COLO668 (cell line): Measurements from ENCODE around the gene DGKQ.

ENCODE experiments used
- DNase-seq: peaks from one replicate; lab custom pipeline; 2025; ENCODE audit not compliant: unreplicated experiment; lab: John Stamatoyannopoulos, UW

The DGKQ gene

GRCh38 chr4:963276-964225, 9.8 kb downstream of the DGKQ start:
- DNase-seq, result peak; percentile 39

DNA sequence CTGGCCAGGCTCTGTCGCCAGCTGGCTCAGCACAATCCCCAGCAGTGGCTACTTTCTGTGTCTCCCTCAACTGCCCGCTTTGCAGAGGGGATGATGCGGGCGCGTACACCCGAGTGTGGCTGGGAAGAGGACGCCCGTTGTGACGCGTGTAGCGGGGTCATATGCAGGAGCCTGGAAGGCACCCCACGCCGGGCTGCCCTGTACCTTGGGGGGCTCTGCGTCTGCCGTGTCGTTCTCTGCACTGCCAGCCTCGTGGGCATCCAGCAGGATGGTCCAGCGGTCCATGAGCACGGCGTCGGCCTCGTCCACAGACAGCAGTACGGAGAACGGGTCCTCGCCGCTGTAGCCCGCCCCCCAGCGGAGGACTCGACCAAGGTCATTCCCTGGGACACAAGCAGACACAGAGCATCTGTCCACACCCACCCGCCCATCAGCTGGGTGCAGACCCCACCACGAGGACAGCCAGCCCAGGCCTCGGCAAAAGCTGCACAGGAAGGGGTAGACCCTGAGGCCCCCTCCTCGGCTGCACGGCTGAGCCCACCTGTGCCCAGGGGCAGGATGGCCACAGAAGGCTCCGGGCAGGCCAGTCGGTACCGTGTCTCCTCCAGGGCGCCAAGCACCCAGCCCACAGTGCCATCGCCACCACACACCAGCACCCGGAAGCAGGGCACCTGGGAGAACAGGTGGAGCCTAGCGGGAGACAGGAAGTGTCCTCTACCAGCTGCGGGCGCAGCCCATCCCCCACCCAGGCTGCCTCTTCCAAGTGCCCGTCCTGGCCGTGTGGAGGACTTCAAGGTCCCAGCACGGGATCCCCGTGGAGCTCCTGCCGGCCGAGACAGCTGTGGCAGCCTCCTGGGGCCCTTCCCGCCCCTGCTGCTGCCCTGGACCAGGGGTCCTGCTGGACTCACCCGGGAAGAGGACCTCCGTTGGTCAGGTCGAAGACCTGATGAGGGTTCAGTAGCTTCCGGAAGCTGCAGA, 10.8 kb downstream of the DGKQ start:
- DNase-seq, result peak; percentile 93

DNA sequence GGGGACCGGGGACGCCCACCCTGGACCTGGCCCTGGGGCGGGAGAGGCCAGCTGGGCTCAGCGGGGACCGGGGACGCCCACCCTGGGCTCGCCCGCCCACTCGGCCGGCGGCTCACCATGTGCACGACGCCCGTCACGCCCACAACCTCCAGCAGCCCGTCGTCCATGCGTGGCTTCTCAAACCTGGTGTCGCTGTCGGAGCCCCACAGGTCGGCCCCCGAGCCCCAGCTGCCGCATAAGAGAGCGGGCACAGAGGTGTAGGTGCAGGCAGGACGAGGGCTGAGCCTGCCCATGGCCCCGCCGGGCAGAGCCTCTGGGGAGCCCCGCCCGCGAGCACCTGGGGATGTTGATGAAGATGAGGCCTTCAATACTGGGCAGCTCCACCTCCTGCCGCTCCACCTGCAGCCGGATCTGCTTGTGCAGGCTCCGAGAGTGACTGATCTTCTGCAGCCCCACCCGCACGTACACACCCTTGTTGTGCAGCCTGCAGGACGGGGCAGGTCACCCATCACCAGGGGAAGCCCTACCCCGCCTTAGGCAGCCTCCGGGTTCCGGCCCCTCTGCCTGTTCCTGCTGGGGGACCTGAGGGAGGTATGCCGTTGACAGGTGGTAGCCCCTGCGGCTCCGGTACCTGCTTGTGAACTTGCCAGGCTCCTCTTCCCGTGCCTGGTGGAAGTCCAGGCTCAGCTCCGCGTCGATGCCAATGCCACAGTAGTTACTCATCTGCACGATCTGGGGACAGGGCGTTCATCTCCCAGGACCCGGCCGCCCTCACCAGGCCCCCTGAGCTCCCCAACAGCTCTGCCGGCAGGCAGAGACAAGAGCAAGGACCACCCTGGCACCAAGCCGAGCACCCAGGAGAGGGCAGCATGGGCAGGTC, 11.8 kb downstream of the DGKQ start:
- DNase-seq, result peak; percentile 61

GRCh38 chr4:960636-961350, 12.6 kb downstream of the DGKQ start:
- DNase-seq, result no peak

DNA sequence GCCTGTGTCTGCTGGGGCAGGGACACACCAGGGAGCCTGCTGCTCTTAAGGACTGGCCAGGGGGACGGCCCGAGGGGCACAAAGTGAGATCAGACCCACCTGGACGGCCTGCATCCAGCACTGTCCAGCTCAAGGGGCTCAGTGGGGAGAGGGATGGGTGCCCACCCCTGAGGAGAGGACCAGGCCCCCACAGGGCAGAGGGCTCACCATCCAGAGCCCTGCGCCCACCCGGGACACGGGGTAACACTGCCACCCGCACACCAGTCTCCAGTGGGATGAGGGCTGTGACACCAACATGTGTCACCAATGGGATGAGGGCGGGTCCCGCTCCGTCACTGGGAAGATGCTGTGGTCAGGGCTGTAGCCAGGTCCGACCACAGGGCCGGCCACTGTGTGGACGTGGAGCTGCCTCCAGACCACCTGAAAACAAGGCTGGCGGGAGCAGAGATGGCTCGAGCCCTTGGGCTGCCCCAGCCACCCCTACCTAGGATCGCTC, 13.2 kb downstream of the DGKQ start:
- DNase-seq, result no peak

DNA sequence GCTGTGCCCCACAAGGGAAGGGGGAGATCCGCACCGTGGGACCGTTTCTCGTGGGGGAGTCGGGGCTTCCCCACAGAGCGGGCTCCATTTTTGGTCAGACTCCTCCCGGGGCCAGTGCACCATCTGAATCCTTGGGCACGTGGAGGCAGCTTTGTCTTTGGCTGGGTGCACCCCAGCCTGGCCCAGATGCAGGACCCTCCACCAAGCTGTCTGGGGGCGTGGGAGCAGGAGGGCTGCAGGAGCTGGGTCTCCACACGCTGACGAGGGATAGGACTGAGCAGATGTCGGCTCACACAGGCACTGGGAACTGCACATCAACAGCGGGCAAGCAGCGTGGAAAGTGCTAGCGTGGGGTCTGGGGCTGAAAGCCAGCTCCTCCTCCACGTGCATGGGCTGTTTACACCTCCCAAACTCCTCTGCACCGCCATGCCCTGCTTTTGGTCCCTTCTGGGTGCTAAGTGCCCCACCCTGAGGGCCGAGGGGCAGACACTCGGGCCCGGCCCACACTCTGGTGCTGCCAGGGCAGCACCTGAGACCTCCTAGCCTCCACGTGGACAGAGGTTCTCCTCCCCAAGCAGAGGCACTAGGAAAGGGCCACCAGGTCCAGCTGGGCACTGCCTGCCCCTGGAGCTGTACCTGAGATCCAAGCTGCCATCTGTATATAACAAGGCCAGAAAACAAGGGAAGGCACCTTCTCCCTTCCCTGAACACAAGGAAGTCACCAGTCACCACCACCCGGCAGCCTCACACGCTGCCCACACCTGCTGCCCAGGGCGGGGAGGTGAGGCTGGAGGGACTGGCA, 13.8 kb downstream of the DGKQ start:
- no peak for DNase-seq

DNA sequence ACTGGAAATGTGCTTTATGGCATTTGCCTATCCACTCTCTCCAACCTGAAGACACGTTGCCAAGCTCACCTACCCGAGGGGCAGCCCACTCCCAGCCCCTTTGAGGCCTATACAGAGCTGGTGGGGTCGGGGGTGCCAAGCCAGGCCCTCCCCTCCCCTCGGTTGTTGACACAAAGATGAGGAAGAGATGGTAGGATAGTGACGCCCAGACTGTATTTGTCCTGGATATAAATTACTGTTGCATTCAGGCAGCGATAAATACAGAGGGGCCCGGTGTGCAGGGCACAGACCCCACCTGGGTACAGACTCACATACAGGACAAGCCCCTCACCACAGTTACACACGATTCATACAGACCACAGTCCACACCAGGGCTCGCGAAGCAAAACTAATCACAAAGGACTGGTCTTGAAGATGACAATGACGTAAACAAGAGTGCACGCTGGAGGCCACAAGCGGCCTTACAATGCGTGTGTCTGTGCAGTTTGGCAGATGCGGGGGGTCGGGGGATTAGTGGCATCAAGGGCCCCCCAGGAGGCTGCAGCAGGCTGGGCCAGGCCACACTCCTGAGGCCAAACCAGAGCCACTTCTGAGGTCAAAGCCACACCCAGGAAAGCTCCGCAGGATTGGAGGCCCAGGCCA, 14.6 kb downstream of the DGKQ start:
- DNase-seq, result no peak

DNA sequence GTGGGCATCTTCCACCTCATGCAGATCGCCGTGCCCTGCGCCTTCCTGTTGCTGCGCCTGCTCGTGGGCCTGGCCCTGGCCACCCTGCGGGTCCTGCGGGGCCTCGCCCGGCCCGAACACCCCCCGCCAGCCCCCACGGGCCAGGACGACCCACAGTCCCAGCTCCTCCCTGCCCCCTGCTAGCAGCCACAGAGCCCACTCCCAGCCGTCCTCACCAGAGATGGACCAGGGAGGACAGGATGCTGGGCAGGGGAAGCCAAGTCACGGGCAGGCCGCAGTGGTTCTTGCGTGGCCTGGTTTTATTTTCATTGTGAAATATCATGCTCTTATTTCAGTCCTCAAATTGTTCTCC, 15.1 kb downstream of the DGKQ start:
- DNase-seq, result no peak

DNA sequence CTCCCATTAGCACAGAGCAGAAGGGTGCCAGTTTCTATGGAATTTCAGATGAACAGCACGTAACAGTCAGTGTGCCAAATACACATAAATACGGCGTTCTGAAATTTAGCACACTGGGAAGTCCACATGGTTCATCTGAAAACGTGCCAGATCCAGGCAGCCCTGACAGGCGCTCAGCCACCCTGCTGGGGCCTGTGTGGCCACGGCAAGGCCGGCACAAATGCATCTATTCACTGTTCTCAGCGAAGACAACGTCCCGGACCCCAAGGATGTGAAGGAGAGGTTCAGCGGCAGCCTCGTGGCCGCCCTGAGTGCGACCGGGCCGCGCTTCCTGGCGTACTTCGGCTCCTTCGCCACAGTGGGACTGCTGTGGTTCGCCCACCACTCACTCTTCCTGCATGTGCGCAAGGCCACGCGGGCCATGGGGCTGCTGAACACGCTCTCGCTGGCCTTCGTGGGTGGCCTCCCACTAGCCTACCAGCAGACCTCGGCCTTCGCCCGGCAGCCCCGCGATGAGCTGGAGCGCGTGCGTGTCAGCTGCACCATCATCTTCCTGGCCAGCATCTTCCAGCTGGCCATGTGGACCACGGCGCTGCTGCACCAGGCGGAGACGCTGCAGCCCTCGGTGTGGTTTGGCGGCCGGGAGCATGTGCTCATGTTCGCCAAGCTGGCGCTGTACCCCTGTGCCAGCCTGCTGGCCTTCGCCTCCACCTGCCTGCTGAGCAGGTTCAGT, 15.6 kb downstream of the DGKQ start:
- DNase-seq, result no peak

- no peak for DNase-seq
Measured at GRCh38 chr4:957231-957580, 16.2 kb downstream of the DGKQ start.

- DNase-seq, result no peak
Measured at GRCh38 chr4:956531-957230, 16.7 kb downstream of the DGKQ start.

DNA sequence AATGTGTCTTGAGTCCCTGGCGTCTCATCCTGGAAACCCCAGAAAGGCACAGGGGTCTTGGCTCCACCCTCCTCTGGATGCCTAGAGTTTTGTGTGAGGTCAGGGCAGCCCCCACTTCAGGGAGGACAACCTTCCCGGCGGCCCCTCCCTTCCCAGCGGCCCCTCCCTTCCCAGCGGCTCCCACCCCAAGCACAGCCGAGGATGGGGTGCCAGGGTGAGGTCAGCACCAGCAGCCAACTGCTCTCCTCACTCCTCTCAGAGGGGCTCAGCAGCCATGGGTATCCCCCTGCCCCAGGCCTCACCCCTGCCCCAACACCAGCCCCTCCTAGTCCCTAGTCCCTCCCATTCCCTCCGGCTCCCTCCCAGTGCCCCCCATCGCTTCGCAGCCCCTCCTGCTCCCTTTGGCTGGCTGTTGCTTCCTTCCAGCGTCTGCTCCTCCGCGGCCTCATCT, 17.4 kb downstream of the DGKQ start:
- DNase-seq, result no peak

DNA sequence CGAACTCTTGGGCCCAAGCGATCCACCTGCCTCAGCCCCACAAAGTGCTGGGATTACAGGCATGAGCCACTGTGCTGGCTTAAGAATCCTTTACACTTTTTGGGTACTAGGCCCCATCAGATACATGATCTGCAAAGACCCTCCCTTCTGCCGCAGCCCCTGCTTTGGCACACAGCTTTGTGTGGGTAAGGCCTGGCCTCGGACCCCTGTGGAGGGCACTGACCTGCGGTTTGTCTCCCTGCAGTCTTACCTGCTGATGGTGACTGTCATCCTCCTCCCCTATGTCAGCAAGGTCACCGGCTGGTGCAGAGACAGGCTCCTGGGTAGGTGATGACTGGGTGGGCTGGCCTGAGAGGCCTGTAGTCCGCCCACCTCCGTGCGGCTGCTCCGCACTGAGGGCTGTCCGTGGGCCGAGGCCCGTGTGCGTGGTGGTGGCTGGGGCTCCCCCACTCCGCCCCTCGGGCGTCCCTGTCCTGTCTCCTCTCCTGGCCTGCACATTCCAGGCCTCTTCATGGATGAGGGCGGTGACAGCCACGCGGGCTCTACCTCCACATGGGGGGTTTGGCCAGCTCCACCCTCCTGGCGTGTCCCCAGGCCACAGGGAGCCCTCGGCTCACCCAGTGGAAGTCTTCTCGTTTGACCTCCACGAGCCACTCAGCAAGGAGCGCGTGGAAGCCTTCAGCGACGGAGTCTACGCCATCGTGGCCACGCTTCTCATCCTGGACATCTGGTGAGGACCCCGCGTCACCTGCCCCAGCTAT, 18.0 kb downstream of the DGKQ start:
- no peak for DNase-seq

GRCh38 chr4:954211-955020, 19.0 kb downstream of the DGKQ start:
- no peak for DNase-seq

DNA sequence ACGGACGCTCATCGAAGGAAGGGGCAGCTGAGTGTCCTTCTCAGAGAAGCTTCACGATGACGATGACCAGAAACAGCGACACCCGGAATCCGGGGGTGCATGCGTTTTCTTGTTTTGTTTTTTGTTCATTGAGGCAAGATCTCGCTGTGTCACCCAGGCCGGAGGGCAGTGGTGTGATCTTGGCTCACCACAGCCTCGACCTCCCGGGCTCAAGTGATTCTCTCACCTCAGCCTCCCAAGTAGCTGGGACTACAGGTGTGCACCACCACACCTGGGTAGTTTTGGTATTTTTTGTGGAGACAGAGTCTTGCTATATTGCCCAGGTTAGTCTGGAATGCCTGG, 19.8 kb downstream of the DGKQ start:
- DNase-seq, result no peak
